Cardiac septum (tissue), 1 donor: Measurements from ENCODE around the gene EFS. TPM values are rescaled to one million over a fixed set of nuclear protein-coding genes. Genes with fewer than 3 reads are reported as not detected.
"Not testable (repeated sequence)": the region's sequence is repeated elsewhere in the genome, so short reads cannot be mapped to it uniquely, and the experiment has no call there.

Source experiments
- DNase-seq: peaks from one replicate; pipeline ENCODE4 v3.0.0-alpha.2; 2020; ENCODE audit warnings: low spot score
- intact Hi-C: fragments of 100-400 bp; cut with DNase I; formaldehyde crosslinking; loops from one replicate; pipeline ENCODE4 v1.14.0; 2022
- total RNA-seq: library from RNA; stranded (reverse); fragmentation: NEBNext Ultra II Directional; extraction: Animal tissue kit (Norgen Biotek cat#: 25700); gene quantifications from one replicate; pipeline ENCODE4 v1.2.1, GENCODE V29; 2021
- donor health status: DM: no; HTN: no; CAD: no.

The EFS gene
- total RNA-seq, 1 donor from 2014 or later: 3.7 TPM

GRCh38 chr14:23347406-23348296 lies 17.3 kb downstream of the EFS start:
- no peak for DNase-seq
- intact Hi-C loops: no loop called here

DNA sequence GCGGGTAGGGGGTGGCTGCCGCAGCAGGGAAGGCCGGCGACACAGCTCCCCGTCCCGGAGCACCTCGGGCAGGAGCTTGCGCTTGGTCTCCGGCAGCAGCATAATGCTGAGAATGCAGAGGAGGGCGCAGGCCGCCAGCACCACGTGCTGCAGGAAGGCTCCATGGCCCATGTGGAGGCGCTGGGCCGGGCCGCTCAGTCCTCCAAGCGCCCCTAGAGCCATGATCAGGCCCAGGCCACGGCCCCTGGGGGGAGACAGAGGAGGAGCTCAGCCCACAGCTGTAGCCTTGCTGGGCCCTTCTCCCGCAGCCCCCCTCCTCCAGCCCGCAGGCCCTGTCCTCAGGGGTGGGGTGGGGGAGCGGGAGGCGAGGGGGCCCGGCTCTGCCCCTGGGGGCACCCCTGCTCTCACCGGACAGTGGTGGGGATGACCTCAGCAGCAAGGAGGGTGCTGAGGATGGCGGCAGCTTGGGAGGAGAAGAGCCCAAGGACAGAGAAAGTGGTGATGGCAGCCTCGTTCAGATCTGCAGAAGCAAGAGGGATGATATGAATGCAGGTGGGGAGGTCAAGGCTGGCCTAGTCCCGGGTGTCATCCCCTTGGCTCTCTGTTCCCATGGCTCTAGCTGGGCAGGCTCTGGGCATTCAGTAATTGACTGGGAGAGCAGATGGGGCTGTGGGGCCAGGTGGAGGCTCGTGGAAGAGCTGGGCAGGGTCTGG lies 18.1 kb downstream of the EFS start:
- DNase-seq: no peak
- intact Hi-C loops: no loop called here

- no peak for DNase-seq
- intact Hi-C loops: no loop called here
Observed at GRCh38 chr14:23345987-23346692, 18.8 kb downstream of the EFS start.

DNA sequence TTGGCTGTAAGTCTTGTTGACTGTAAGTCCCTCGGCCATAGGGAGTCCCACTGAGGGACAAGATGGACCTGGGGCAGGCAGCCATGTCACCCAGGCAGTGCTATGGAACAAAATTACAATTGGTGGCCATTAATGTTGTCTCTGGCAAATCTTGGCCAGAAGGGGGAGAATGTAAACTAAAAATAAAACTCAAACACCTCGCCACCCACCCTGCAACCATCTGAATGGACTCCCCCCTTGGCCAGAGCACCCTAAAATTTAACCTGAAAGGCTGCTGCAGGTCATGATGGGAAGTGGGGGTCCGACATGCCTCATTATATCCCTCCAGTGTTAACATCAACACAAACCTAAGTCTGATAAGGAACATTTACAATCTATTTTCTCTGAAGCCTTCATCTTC lies 20.5 kb downstream of the EFS start:
- intact Hi-C loops: no loop called here
- DNase-seq: no peak

DNA sequence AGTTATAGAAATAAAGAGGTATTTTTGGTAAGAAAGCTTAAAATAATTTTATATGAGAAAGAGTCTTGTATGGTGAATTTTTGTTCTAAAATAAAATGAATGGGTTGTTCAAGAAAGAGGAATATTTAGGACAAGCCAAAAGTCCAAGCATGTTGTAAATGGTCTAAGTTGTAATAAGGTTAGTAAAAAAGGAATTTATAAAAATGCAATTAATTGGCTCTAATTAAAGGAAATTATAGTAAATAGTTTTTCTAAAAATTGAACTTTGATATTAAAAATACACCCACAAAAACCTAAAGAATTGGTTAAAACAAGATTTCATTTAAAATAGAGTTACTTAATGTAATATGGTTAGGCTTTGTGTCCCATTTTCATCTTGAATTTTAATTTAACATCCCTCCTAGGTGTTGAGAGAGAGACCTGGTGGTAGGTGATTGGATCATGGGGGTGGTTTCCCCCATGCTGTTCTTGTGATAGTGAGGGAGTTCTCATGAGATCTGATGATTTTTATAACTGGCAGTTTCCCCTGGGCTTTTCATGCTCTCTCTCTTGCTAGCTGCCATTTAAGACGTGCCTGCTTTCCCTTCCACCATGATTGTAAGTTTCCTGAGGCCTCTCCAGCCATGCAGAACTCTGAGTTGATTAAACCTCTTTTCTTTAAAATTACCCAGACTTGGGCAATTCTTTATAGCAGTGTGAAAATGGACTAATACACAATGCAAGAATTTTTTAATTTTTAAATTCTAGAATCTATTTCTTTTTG lies 25.3 kb downstream of the EFS start:
- no peak for DNase-seq
- intact Hi-C loops: no loop called here

DNA sequence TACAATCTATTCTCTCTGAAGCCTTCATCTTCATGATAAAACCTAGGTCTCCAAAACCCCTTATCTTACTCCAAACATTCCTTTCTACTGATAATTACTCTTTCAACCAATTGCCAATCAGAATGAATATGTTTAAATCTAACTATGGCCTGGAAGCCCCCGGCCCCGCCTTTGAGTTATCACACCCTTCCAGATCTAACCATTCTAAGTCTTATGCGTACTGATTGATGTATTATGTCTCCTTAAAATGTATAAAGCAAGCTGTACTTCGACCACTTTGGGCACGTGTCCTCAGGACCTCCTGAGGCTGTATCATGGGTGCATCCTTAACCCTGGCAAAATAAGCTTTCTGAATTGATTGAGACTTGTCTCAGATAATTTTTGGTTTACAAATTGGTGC lies 29.3 kb downstream of the EFS start:
- intact Hi-C loops: no loop called here

GRCh38 chr14:23327947-23328744 lies 36.8 kb downstream of the EFS start:
- intact Hi-C loops: loop anchor here (2.0 to 5.0 kb wide), 2 partner anchors 53 to 119 kb away; no protein-coding TSS in a partner anchor
- DNase-seq: no peak

More for the DNA sequence above, 29.3 kb downstream of the EFS start:
- no peak for DNase-seq

GRCh38 chr14:23326491-23327332 lies 38.3 kb downstream of the EFS start:
- DNase-seq: no peak
- intact Hi-C loops: loop anchor here (5.0 kb wide), 1 partner anchor 121 kb away; no protein-coding TSS in a partner anchor

DNA sequence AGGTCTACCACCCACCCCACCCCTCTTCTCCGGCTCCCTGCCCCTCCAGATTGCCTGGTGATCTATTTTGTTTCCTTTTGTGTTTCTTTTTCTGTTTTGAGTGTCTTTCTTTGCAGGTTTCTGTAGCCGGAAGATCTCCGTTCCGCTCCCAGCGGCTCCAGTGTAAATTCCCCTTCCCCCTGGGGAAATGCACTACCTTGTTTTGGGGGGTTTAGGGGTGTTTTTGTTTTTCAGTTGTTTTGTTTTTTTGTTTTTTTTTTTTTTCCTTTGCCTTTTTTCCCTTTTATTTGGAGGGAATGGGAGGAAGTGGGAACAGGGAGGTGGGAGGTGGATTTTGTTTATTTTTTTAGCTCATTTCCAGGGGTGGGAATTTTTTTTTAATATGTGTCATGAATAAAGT lies 39.2 kb downstream of the EFS start:
- not testable (repeated sequence) for DNase-seq
- intact Hi-C loops: loop anchor here (5.0 kb wide), 1 partner anchor 122 kb away; no protein-coding TSS in a partner anchor

- no peak for DNase-seq
- intact Hi-C loops: loop anchor here (5.0 kb wide), 1 partner anchor 122 kb away; no protein-coding TSS in a partner anchor
Observed at GRCh38 chr14:23324993-23325392, 40.0 kb downstream of the EFS start.

DNA sequence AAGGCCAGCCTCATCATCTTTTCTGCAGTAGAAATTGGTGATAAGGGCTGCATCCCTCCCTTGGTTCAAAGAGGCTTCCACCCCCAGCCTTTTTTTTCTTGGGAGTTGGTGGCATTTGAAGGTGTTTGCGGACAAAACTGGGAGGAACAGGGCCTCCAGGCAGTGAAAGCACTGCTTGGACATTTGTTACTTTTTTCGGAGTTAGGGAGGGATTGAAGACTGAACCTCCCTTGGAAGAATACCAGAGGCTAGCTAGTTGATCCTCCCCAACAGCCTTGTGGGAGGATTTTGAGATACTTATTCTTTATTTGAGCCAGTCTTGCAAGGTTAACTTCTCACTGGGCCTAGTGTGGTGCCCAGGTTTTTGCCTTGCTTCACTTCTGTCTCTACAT lies 40.5 kb downstream of the EFS start:
- intact Hi-C loops: no loop called here
- no peak for DNase-seq

DNA sequence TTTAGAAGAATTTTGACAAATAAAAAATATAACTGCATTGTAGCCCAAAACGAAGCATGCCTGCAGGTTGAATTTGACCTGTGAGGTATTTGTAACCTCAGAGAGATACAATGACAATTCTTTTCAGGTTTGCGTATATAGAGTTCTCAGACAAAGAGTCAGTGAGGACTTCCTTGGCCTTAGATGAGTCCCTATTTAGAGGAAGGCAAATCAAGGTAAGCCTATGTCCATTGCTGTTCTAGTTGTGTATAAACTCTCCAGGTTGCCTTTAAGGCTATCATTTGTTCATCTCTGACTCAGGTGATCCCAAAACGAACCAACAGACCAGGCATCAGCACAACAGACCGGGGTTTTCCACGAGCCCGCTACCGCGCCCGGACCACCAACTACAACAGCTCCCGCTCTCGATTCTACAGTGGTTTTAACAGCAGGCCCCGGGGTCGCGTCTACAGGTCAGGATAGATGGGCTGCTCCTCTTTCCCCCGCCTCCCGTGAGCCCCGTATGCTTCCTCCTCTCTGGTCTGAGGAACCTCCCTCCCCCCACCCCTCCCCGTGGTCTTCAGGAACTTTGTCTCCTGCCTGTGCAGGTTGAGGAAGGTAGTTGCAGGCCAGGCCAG lies 41.0 kb downstream of the EFS start:
- intact Hi-C loops: no loop called here
- DNase-seq: no peak

- no peak for DNase-seq
- intact Hi-C loops: no loop called here
Observed at GRCh38 chr14:23322568-23323517, 42.1 kb downstream of the EFS start.

- DNase-seq: peak; percentile 80
- intact Hi-C loops: loop anchor here (2.0 kb wide), 2 partner anchors 15 to 147 kb away; partner anchors contain the start of genes BCL2L2 and NGDN
Observed at GRCh38 chr14:23321572-23322547, 43.1 kb downstream of the EFS start.
